Lower lobe of right lung (tissue), 2 donors: ENCODE data around the gene DUS3L. TPM values are rescaled to one million over a fixed set of nuclear protein-coding genes. Genes with fewer than 3 reads are reported as not detected.

ENCODE experiments used
- ATAC-seq, 2 donors: fragments of 200-7000 bp; cut with Tn5 transposase; one replicate each; pipeline ENCODE4 v1.9.1; 2020 to 2022; ENCODE audit warnings: mild to moderate bottlenecking in 2 of 2, moderate library complexity in 2 of 2
- DNase-seq: peaks from one replicate; pipeline ENCODE4 v3.0.0-alpha.2; 2020
- H3K27ac ChIP-seq: fragments of 200-600 bp; one replicate; pipeline ENCODE4 v1.8.0; 2022
- H3K27me3 ChIP-seq: fragments of 200-600 bp; one replicate; pipeline ENCODE4 v1.8.0; 2022; ENCODE audit warnings: low read depth
- H3K36me3 ChIP-seq: fragments of 200-600 bp; one replicate; pipeline ENCODE4 v1.8.0; 2022; ENCODE audit warnings: mild to moderate bottlenecking
- H3K4me1 ChIP-seq: fragments of 200-600 bp; one replicate; pipeline ENCODE4 v1.8.0; 2022
- H3K4me3 ChIP-seq: fragments of 200-600 bp; one replicate; pipeline ENCODE4 v1.8.0; 2022; ENCODE audit warnings: mild to moderate bottlenecking
- H3K9me3 ChIP-seq: fragments of 200-600 bp; one replicate; pipeline ENCODE4 v1.8.0; 2022
- intact Hi-C: fragments of 100-400 bp; cut with DNase I; formaldehyde crosslinking; loops from one replicate; pipeline ENCODE4 v1.11.0; 2022
- total RNA-seq: library from RNA; stranded (reverse); fragmentation: NEBNext Ultra II Directional; extraction: Animal tissue kit (Norgen Biotek cat#: 25700); gene quantifications from one replicate; pipeline ENCODE4 v1.2.1, GENCODE V29; 2021
- TF ChIP-seq, protein P1 (sequence below): fragments of 200-600 bp; IDR thresholded peaks from one replicate; pipeline ENCODE4 v1.8.0; 2022; ENCODE audit warnings: antibody characterized with exemption, mild to moderate bottlenecking
- donor health status: DM: no; HTN: yes; CAD: no; lungs with severe emphysema.

DUS3L gene
- total RNA-seq, 1 donor from 2014 or later: 24.3 TPM

DNA sequence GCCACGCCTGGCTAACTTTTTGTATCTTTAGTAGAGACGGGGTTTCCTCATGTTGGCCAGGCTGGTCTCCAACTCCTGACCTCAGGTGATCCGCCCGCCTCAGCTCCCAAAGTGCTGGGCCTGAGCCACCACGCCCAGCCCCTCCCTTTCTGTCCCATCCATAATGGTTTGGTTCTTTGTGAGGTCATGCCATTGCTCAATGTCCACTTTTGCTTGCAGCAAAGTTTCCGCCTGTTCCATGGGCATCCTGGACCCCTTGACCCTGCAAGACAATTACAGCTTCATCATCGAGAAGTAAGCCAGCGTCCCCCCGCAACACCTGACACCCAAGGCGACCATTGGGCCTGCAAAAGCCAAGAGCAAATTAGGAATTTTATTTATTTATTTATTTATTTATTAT, 23.0 kb downstream of the DUS3L start:
- no peaks in the 10 kb centered on the region for H3K36me3 ChIP-seq
- no peak overlapping the region for H3K4me3 ChIP-seq
- TF ChIP-seq, protein P1, sequence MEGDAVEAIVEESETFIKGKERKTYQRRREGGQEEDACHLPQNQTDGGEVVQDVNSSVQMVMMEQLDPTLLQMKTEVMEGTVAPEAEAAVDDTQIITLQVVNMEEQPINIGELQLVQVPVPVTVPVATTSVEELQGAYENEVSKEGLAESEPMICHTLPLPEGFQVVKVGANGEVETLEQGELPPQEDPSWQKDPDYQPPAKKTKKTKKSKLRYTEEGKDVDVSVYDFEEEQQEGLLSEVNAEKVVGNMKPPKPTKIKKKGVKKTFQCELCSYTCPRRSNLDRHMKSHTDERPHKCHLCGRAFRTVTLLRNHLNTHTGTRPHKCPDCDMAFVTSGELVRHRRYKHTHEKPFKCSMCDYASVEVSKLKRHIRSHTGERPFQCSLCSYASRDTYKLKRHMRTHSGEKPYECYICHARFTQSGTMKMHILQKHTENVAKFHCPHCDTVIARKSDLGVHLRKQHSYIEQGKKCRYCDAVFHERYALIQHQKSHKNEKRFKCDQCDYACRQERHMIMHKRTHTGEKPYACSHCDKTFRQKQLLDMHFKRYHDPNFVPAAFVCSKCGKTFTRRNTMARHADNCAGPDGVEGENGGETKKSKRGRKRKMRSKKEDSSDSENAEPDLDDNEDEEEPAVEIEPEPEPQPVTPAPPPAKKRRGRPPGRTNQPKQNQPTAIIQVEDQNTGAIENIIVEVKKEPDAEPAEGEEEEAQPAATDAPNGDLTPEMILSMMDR: no peak
- no peak for ATAC-seq
- no peaks in the 10 kb centered on the region for H3K9me3 ChIP-seq
- H3K27ac ChIP-seq: no peak overlapping the region
- H3K27me3 ChIP-seq: no peaks in the 10 kb centered on the region
- no peak for DNase-seq
- H3K4me1 ChIP-seq: no peaks in the 10 kb centered on the region
- intact Hi-C loops: no loop called here

DNA sequence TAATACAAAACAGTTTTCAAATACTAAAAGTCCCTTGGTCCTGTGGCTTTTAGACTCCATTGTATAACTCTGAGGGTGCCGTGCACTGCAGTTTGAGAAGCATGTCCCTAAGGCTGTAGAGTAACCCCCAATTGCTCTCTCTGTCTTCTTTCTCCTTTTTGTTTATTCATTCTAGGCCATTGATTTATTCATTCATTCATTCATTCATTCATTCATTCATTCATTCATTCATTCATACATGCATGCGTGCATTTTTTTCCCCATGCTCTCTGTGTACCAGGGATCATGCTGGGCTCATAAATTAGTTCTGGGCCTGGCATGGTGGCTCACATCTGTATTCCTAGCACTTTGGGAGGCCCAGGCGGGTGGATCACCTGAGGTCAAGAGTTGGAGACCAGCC, 25.7 kb downstream of the DUS3L start:
- intact Hi-C loops: no loop called here
- Histone ChIP-seq H3K27me3 (no peaks in the 10 kb centered on the region), H3K36me3 (no peaks in the 10 kb centered on the region), H3K4me3 (no peak overlapping the region), H3K9me3 (no peaks in the 10 kb centered on the region), H3K4me1 (no peaks in the 10 kb centered on the region), H3K27ac (no peak overlapping the region)
- ATAC-seq (no peak), DNase-seq (no peak)
- TF ChIP-seq, protein P1: no peak

DNA sequence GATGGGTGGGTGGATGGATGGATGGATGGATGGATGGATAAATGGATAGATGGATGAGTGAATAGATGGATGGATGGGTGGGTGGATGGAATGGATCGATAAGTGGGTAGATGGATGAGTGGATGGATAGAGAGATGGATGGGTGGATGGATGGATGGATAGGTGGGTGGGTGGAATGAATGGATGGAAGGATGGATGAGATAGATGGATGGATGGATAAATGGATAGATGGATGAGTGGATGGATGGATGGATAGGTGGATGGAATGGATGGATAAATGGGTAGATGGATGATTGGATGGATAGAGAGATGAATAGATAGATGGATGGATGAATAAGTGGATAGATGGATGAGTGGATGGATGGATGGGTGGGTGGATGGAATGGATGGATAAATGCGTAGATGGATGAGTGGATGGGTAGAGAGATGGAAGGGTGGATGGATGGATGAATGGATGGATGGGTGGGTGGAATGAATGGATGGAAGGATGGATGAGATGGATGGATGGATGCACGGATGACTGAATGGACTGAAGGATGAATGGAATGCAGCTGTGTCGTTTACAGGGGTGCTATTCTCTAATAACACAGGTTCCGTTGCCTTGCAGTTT, 28.2 kb downstream of the DUS3L start:
- Histone ChIP-seq H3K27me3 (peaks cover 4% of the 10 kb centered on the region), H3K27ac (no peak overlapping the region), H3K9me3 (no peaks in the 10 kb centered on the region), H3K36me3 (no peaks in the 10 kb centered on the region), H3K4me3 (no peak overlapping the region), H3K4me1 (no peaks in the 10 kb centered on the region)
- TF ChIP-seq, protein P1: no peak
- ATAC-seq (no peak), DNase-seq (no peak)
- intact Hi-C loops: no loop called here

DNA sequence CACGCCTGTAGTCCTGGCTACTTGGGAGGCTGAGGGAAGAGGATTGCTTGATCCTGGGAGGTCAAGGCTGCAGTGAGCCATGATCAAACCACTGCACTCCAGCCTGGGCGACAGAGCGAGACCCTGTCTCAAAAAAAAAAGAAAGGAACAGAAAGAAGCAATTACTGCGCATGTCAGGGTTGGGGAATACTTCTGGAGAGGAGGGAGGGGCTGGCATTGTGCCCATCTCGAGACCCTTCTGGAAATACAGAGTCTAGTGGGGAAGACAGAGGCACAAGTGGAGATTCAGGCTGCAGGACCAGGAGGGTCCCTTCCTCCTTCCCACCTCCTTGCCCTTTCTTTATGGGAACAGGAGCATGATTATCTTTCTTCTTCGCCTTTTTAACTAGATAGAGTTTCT, 37.2 kb downstream of the DUS3L start:
- Histone ChIP-seq H3K4me3 (no peak overlapping the region), H3K9me3 (no peaks in the 10 kb centered on the region), H3K36me3 (no peaks in the 10 kb centered on the region), H3K4me1 (no peaks in the 10 kb centered on the region), H3K27ac (no peak overlapping the region), H3K27me3 (peaks cover 14% of the 10 kb centered on the region)
- TF ChIP-seq, protein P1: no peak
- no peak for ATAC-seq
- intact Hi-C loops: no loop called here
- no peak for DNase-seq

DNA sequence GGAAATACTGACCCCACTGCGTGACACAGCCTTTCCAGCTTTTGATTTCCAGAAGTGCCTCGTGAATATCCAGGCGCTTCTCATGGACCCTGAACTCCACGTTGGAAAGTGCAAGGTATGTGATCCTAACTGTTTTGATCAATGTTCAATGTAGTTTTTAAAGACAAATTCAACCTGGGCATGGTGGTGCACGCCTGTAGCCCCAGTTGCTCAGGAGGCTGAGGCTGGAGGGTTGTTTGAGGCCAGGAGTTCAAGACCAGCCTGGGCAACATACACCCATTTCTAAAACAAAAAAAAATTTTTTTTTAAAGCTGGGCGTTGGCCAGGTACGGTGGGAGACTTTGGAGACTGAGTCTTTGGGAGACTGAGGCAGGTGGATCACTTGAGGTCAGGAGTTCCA, 39.3 kb downstream of the DUS3L start:
- no peaks in the 10 kb centered on the region for H3K9me3 ChIP-seq
- TF ChIP-seq, protein P1: no peak

More for the DNA sequence above, 39.3 kb downstream of the DUS3L start:
- Histone ChIP-seq H3K36me3 (no peaks in the 10 kb centered on the region), H3K4me1 (no peaks in the 10 kb centered on the region), H3K27me3 (peaks cover 16% of the 10 kb centered on the region), H3K4me3 (no peak overlapping the region), H3K27ac (no peak overlapping the region)
- no peak for DNase-seq
- ATAC-seq: no peak
- intact Hi-C loops: no loop called here
